UCSD-AML1 (cell line): ENCODE data around the gene AP2A1.
"Not testable (repeated sequence)": the region's sequence is repeated elsewhere in the genome, so short reads cannot be mapped to it uniquely, and the experiment has no call there.

Experiments
- DNase-seq: peaks from one replicate; lab custom pipeline; 2025; ENCODE audit not compliant: unreplicated experiment; lab: John Stamatoyannopoulos, UW

AP2A1 gene

DNA sequence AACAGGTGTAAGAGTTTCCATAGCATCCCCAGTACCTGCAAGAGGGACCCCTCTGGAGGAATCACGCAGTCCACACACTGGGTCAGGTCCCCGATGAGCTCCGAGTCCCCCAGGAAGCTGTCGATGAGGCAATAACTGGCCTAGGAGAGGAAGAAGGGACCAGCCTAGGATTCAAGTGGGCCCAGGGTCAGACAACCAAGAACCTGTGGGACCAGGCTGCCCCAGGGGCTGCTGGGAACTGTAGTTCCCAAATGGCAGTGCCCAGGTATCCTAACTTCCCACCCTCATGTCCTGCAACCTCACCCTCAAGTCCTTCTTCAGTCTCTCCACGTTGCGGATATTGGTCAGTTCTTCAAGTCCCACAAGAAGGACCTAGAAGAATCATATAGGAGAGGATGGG is 44.5 kb downstream of the AP2A1 start:
- DNase-seq, result no peak

DNA sequence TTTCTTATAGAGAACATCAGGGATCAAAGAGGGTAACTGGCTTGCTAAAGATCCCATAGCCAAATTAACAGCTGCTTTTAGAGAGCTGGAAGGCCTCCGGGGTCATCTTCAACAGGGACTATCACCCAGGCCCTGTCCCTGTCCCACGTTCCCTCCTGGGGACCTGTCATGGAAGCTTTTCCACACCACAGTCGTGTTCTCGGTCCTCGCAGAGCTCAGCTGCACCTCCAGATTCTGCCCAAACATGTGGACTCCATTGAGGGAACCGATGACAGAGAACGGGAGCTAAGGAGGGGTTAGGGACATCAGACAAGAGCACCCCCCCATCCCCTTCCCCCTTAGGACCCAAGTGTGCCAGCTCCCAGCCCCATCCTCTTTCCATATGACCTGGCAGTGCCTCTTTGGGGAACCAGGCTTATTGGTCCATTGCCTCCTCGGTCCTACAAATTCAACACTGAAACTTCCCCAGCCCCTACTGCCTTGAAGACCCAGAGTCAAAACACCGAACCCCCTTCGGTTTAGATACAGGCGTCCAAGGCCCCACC is 45.7 kb downstream of the AP2A1 start:
- DNase-seq, result no peak

DNA sequence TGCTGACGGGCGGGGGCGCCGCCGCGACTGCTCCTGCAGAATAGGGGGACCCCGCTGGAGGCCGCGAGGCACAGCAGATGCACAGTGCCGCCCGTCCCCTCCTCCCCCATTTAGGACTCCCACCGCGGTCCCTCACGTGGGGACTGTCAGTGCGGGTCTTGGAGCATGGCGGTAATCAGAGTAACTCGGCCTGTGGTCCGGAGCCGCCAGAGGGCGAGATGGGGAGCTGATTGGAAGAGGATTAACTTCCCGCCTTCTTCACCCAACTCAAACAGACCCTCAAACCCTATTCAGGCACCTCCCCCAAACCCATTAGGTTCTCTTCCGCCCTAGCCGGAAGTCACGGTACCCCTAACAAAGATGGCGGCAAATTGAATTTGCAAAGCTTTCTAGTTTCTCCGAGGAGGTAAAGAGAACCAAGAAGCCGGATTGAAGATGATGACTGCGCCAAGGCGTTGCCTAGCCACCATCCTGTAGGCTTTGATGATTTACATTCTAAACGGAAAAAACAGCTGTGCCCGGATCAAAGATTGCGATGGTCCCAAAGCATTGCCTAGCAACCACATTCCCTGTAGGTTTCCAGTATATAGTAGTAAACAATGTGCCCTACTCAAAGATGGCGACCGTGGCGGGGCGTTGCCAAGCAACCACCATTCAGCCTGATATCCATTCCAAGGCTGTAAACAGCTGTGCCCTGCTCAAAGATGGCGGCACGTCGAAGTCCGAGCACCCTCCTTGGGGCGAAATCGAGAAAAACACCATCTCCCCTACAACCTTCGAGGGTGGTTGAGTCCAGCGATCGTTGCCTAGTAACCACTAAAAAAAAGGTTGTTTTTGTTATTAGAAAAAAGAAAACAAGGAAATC is 46.4 kb downstream of the AP2A1 start, which contains the start of gene FUZ:
TSS of gene FUZ (minus strand) at position 296 of the 865 bp plus-strand sequence. CDS start at position 110, 186 bp downstream.
- peak; percentile 95 for DNase-seq

DNA sequence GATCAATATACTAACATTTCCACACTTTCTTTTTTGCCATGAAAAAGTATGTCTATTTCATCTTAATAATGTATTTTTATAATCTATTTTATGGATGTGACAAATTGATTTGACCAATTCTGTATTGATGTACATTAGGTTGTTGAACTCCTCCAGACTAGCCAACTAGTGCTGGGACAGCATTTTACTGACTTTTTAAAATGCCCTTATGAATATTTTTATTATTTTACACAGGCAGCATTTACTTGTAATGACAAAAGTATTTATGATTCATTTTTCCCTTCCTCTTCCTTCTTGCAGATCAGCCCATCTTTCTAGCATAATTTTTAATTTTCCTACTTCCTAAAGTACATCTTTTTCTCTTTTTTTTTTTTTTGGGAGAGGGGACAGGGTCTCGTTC is 47.2 kb downstream of the AP2A1 start:
- no peak for DNase-seq

DNA sequence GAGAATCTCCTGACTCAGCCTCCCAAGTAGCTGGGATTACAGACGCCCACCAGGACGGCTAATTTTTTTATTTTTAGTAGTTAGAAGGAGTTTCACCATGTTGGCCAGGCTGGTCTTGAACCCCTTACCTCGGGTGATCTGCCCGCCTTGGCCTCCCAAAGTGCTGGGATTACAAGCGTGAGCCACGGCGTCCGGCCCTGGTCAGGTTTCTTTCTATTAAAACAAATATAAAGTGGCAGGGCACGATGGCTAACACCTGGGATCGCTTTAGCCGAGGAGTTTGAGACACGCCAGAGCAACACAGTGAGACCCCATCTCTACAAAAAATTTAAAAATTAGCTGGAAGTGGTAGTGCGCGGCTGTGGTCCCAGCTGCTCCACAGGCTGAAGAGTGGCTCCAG is 49.8 kb downstream of the AP2A1 start:
- DNase-seq, result no peak

DNA sequence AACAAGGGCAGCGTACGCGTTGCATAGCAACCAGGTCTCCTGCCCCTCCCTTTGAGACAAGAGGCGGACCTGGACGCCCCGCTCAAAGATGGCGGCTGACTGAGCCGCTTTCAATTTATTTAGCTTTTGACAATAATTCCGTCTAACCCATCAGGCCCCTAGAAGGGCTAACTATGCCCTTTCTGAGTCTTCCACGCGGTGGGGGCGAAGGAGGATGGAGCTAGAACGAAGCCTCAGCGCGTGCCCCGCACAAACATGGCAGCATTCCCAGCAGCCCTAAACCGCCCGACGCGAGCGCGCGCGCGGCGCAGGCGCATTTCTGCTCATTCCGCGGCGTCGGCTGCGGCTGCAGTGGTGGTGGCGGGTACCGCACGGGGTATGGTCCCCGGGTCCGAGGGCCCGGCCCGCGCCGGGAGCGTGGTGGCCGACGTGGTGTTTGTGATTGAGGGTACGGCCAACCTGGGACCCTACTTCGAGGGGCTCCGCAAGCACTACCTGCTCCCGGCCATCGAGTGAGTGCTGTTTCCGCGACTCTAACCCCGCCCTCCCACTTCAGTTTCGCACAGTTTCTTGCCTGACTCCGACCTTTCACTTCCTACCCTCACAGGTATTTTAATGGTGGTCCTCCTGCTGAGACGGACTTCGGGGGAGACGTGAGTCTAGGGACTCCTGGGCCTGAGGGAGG is 51.3 kb downstream of the AP2A1 start, which contains the start of gene MED25:
TSS of gene MED25 (plus strand) at position 326 of the 685 bp plus-strand sequence. CDS start at position 379, 53 bp downstream.
- DNase-seq, result peak; percentile 89

DNA sequence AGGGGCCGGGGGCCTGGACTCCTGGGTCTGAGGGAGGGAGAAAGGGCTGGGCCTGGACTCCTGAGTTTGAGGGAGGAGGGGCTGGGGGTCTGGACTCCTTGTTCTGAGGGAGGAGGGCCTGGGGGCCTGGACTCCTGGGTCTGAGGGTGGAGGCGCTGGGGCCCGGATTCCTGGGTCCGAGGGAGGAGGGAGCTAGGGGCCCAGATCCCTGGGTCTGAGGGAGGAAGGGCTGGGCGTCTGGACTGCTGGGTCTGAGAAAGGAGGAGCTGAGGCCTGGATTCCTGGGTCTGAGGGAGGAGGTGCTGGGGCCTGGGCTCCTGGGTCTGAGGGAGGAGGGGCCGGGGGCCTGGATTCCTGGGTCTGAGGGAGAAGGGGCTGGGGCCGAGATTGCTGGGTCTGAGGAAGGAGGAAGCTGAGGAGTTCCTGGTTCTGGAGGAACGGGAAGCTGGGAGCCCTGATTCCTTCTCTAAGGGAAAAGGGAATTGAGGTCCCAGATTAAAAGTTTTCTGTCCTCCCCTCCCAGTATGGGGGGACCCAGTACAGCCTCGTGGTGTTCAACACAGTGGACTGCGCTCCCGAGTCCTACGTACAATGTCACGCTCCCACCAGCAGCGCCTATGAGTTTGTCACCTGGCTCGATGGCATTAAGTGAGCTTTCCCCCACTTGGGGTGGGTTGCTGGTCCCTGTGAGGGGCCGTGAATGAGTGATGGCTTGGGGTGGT is 52.0 kb downstream of the AP2A1 start:
- no peak for DNase-seq

DNA sequence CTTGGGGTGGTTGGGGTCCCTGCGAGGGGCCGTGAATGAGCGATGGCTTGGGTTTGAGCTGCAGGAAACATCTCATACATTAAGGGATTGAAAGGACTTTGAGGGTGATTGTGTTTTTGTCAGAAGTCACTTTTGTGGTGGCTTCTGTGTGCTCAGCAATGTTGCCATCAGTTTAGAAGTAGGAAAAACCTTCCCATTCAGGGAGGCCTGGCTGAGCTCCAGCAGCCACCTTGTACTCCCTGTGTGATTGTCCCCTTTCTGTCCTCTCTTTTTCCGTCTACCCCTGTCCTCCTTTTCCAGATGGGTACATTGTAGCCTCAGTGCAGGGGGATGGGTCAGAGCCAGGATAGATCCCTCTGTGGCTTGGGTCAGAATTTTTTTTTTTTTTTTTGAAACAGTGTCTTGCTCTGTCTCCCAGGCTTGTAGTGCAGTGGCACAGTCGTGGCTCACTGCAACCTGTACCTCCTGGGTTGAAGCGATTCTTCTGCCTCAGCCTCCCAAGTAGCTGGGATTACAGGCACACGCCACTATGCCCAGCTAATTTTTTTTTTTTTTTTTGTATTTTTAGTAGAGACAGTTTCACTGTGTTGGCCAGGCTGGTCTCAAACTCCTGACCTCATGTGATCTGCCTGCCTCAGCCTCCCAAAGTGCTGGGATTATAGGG is 52.8 kb downstream of the AP2A1 start:
- not testable (repeated sequence) for DNase-seq

DNA sequence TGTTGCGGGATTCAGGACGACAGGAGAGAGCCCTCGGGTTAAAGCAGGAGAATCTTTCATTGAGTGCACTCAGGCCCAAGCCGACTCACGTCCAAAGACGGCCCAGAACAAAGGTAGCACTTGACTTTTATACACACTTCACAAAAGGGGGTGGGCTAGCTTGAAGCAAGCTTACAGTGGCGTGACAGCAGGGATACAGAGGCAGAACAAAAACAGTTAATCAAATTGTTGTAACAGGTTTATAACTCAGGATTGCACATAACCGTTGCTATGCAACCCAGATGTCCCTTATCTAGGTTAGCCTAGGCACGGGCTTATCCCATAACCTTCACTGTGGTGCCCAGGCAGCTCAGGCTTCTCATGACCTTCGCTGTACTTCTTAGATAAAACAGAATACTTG is 53.3 kb downstream of the AP2A1 start:
- DNase-seq, result no peak

DNA sequence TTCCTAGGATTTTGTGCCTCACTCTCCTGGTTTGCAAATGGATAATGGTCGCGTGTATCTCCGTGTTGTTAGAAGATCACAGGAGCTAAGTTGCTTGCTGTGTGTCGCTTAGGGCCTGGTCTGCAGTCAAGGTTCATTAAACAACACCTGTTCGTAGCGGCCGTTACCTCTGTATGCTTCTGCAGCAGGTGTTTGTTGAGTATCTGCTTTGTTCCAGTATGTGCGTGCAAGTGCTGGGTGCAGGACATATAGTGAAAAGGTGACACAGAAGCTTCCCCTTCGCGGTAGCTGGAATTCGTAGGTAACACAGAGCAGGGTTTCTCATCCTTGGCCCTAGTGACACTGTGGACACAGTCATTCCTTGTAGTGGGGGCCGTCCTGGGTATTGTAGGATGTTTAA is 56.7 kb downstream of the AP2A1 start:
- DNase-seq, result no peak

DNA sequence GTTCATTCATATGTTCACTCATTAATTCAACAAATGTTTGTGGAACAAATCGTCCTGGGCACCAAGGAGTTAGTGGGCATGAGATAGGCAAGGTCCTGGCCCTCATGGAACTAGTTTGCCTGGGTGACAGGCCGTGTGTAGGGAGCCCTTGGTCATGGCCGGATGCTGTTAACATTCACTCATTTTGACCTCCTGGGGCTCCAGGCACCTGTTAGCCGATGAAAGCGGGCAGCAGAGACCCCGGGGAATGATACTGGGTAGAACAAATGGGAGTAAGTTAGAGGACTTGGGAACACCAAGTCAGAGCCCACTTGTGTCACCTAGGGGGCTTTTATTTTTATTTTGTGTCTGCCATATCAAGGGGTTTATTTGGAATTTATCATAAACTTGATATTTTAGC is 57.9 kb downstream of the AP2A1 start:
- no peak for DNase-seq

DNA sequence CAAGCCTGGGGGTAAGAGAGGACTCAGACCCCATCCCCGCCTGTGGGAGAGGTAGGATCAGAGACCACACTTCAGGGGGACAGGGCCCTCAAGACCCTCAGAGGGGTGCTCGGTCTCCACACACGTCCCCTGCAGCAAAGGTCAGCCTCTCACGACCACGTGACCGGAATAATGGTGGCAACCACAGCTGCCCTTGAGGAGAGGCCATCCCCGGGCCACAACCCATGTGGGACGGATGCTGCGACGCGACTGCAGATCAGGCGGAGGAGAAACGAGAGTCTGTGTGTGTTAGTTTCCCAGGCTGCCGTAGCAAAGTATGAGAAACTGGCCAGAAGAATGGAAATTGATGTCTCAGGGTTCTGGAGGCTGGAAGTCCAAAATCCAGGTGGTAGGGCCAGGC is 60.2 kb downstream of the AP2A1 start:
- no peak for DNase-seq

DNA sequence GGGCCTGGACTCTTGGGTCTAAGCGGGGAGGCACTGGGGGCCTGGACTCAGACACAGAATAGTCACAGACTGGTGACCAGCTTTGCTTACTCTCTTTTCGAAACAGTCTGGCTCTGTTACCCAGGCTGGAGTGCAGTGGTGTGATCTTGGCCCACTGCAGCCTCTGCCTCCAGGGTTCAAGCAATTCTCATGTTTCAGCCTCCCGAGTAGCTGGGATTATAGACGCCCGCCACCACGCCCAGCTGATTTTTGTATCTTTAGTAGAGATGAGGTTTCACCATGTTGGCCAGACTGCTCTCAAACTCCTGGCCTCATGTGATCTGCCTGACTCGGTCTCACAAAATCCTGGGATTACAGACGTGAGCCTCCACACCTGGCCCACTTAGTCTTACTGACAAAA is 62.4 kb downstream of the AP2A1 start:
- no peak for DNase-seq

DNA sequence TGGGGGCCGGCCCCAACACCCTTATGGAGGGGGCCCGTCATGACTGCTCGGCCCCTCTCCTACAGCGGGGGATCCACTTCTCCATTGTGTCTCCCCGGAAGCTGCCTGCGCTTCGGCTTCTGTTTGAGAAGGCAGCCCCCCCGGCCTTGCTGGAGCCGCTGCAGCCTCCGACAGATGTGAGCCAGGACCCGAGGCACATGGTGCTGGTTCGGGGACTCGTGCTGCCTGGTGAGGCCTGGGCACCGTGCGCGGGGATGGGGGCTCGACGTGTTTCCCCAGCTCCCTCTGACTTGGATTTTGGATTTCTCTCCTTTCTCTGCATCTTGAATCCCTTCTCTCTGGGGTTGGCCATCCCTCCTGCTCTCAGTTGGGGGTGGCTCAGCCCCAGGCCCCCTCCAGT is 62.9 kb downstream of the AP2A1 start:
- DNase-seq, result no peak

DNA sequence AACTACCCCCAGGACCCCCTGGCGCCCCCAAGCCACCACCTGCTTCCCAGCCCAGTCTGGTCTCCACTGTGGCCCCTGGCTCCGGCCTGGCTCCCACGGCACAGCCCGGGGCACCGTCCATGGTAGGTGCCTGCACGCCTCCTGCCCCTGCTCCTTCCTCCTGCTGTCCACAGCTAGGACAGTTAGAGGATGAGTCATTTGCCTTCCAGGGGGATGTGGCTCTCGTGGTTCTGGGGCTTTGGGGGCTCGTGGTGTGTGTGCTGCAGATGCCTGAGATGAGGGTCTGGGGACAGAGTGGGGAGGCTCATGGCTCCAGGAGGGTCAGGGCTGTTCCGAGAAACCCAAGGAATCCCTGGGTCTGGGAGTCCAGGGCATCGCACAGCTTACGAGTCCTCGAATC is 64.0 kb downstream of the AP2A1 start:
- DNase-seq, result no peak

DNA sequence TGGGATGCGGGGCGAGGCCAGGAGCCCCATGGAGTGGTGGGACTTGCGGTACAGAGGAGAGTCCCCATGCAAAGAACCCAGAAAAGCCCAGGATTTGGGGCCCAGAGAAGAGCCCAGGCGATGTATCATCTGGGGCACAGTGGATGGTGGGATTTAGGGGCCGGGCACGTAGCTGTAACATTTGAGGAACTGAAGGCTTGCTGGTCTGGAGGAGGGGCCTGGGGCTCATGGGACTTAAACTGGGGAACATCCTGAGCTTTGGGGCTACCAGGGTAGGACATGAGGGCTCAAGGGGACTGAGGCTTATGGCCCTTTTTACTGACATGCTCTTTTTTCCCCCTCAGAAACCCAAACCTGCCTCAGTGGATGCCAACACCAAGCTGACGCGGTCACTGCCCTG is 64.8 kb downstream of the AP2A1 start:
- DNase-seq, result no peak

DNA sequence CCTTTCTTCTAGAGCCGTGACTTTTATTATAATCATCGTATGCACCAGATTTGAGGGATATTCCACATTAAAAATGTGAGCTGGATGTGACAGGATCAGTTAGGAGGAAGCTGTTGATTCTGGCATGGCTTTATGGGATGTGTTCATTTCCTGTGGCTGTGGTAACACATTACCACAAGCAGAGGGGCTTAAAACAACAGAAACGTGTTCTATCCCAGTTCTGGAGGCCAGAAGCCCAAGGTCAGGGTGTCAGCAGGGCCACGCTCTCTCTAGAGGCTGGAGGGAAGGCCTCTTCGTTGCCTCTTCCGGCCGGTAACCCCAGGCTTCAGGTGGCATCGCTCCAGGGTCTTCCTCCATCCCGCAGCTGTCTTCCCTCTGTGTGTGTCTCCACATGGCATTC is 65.8 kb downstream of the AP2A1 start:
- DNase-seq, result no peak

DNA sequence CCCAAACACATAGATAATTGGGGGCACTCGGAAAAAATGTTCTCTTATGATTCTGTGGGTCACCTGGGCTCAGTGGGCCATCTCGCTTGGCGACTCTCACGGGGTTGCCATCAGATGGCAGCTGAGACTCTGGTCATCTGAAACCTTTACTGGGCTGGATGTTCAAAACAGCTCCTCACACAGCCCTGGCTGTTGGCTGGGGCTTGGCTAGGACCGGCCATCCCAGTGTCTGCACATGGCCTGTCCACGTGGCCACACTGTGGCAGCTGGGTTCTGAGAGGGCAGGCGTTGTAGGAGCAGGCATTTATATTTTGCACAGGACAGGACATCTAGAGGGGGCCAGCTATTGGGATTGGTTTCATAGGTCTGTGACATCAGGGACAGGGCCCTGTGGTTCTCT is 66.8 kb downstream of the AP2A1 start:
- no peak for DNase-seq

DNA sequence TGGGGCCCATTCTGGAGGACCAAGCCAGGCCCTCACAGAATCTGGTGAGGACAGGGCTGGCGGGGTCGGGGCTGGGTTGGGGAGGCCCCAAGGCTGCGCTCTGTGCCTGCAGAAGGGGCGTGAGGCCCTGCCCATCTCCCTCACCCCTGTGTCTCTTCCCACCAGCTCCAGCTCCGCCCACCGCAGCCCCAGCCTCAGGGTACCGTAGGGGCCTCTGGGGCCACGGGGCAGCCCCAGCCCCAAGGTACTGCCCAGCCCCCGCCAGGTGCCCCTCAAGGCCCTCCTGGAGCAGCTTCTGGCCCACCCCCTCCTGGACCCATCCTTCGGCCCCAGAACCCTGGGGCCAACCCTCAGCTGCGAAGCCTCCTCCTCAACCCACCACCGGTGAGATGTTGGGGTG is 68.8 kb downstream of the AP2A1 start:
- no peak for DNase-seq

DNA sequence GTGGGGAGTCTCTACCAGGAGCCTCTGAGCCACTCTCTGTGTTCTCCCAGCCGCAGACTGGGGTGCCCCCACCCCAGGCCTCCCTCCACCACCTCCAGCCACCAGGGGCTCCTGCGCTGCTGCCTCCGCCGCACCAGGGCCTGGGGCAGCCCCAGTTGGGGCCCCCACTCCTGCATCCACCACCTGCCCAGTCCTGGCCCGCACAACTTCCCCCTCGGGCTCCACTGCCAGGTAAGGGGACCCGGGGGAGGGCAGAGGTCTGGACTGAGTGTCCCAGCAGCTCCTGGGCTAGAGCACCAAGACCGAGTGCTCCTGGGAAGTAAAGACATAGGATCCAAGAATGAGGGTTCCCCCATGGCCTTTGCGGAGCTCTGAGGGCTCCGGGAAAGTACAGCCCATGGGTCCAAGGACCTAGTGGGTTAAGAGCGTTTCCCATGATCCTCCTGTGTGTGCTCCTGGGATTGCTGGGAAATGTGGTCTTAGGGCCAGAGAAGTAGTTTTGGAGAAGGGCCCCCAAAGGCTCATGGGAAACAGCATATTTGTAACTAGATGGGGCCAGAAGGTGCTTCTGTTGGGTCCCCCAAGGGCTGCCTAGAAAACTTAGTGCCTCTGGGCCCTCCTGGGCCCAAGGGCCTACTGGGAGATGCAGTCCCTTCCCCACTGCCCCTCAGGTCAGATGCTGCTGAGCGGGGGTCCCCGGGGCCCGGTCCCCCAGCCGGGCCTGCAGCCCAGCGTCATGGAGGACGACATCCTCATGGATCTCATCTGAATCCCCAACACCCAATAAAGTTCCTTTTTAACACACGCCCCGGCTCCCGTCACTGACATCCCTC is 69.6 kb downstream of the AP2A1 start:
- DNase-seq, result no peak
